Rectal smooth muscle tissue (tissue), 1 donor: ENCODE data around the gene LRRTM4.

ENCODE experiments used
- H3K27ac ChIP-seq: one replicate; pipeline ENCODE4 v1.7.0; 2013; ENCODE audit warnings: low read depth, low read length, inconsistent platforms
- H3K27me3 ChIP-seq: one replicate; pipeline ENCODE4 v1.7.0; 2013; ENCODE audit warnings: low read length; ENCODE audit not compliant: control insufficient read depth, insufficient read depth
- H3K36me3 ChIP-seq: one replicate; pipeline ENCODE4 v1.7.0; 2013; ENCODE audit warnings: low read length; ENCODE audit not compliant: control insufficient read depth, insufficient read depth
- H3K4me1 ChIP-seq: one replicate; pipeline ENCODE4 v1.7.0; 2013; ENCODE audit warnings: low read length; ENCODE audit not compliant: control insufficient read depth, insufficient read depth
- H3K4me3 ChIP-seq: one replicate; pipeline ENCODE4 v1.7.0; 2013; ENCODE audit warnings: low read length
- H3K9ac ChIP-seq: one replicate; pipeline ENCODE4 v1.7.0; 2013; ENCODE audit warnings: low read length

Gene LRRTM4

GRCh38 chr2:77458216-77458615 lies 64.0 kb downstream of the LRRTM4 start:
- H3K27ac ChIP-seq: no peak overlapping the region
- no peaks in the 10 kb centered on the region for H3K36me3 ChIP-seq
- H3K4me1 ChIP-seq: no peaks in the 10 kb centered on the region
- no peak overlapping the region for H3K4me3 ChIP-seq
- no peak overlapping the region for H3K9ac ChIP-seq
- H3K27me3 ChIP-seq: no peaks in the 10 kb centered on the region

GRCh38 chr2:77457665-77458064 lies 64.5 kb downstream of the LRRTM4 start:
- no peak overlapping the region for H3K9ac ChIP-seq
- H3K27me3 ChIP-seq: no peaks in the 10 kb centered on the region
- H3K27ac ChIP-seq: no peak overlapping the region
- no peaks in the 10 kb centered on the region for H3K4me1 ChIP-seq
- no peaks in the 10 kb centered on the region for H3K36me3 ChIP-seq
- no peak overlapping the region for H3K4me3 ChIP-seq

DNA sequence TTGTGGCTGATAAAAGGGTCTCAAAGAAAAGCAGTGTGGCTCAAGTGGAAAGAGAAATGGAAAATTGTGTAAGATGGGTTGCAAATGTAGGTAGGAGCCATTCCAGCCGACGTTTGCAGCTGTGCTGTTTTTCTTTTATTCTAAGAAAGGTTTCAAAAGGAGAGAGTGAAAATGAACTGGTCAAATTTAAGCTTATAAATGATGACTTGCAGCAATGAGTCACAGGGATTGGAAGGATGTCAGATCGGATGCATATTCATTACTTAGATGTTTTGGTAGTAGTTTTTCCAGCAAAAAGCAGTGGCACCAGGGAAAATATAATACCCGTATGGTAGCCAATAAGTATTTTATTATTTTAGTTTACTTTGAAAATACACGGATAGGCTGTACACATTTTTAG lies 79.1 kb downstream of the LRRTM4 start:
- Histone ChIP-seq H3K9ac (no peak overlapping the region), H3K4me1 (no peaks in the 10 kb centered on the region), H3K27ac (no peak overlapping the region), H3K4me3 (no peak overlapping the region), H3K27me3 (no peaks in the 10 kb centered on the region), H3K36me3 (no peaks in the 10 kb centered on the region)

DNA sequence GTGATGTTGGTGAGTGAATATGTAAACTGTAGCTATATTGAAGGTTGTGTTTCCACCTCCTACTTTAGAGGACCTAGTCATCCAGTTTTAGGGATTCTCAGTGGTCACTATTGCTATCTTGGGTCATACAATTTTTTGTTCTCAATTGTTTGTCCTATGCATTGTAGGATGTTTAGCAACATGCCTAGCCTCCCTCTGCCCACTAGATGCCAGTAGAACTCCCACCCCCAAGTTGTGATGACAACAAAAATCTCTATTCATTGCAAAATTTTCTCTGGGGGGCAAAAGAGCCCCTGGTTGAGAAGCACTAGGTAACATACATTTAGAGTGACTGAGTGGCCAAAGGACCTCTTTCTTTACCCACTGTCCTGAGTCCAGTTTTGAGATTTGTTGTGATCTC lies 87.3 kb downstream of the LRRTM4 start:
- no peak overlapping the region for H3K4me3 ChIP-seq
- H3K9ac ChIP-seq: no peak overlapping the region
- H3K27me3 ChIP-seq: no peaks in the 10 kb centered on the region
- no peak overlapping the region for H3K27ac ChIP-seq
- no peaks in the 10 kb centered on the region for H3K4me1 ChIP-seq
- no peaks in the 10 kb centered on the region for H3K36me3 ChIP-seq

DNA sequence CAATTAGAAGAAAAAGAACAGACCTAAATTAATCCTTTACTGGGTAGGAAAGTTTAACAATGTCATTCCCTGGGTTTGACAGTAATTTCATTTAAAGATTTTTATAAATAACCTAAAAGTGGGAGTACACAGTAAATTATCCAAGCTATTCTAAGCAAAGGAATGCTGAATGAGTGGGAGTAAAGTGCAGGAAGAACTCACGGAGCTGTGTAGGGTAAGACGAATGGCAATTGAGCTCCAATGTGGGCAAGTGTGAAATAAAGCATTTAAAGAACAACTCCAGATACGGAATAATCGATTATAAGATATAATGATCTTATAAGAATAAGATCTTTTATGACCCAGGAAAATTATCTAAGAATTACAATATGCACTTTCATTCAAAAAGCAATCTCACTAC lies 93.2 kb downstream of the LRRTM4 start:
- Histone ChIP-seq H3K9ac (no peak overlapping the region), H3K27ac (no peak overlapping the region), H3K4me3 (no peak overlapping the region), H3K27me3 (no peaks in the 10 kb centered on the region), H3K36me3 (no peaks in the 10 kb centered on the region), H3K4me1 (no peaks in the 10 kb centered on the region)

- Histone ChIP-seq H3K27ac (no peak overlapping the region), H3K4me1 (no peaks in the 10 kb centered on the region), H3K27me3 (no peaks in the 10 kb centered on the region), H3K9ac (no peak overlapping the region), H3K36me3 (no peaks in the 10 kb centered on the region), H3K4me3 (no peak overlapping the region)
Observed at GRCh38 chr2:77421971-77422370, 100.2 kb downstream of the LRRTM4 start.

DNA sequence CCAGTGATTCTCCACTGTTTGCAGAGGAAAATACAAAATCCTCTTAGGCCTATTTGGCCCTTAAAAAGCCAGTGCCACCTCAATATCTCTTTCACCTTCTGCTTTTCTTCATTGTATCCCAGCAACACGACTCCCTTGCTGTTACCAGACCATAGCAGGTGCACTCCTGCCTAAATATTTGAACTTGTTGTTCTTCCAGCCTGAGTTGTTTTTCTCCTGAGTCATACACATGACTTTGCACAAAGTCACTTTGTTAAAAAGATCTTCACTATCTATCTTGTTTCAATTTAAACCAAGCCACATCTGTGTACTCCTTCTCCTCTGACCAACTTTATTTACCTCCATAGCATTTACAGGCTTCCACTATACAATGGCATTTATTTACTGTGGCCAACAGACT lies 103.6 kb downstream of the LRRTM4 start:
- Histone ChIP-seq H3K4me3 (no peak overlapping the region), H3K4me1 (no peaks in the 10 kb centered on the region), H3K27ac (no peak overlapping the region), H3K9ac (no peak overlapping the region), H3K36me3 (no peaks in the 10 kb centered on the region), H3K27me3 (no peaks in the 10 kb centered on the region)

DNA sequence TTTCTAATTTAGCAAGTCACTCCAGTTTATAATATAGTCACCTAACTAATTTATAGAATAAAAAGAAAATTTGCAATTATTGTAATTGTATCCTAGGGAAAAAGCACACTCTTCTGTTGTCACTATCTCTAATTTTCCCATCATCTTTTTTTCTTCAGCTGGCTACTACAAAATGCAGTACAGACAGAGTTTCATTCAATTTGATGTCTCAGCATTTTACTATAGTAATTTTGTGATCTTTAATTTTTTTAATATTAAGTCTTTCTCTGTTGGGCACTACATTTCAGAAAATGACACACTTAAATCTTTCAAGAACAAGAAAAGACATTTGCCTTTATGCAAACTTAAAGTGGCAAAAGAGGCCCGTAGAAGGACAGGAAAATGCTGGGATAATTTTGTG lies 118.0 kb downstream of the LRRTM4 start:
- no peaks in the 10 kb centered on the region for H3K4me1 ChIP-seq
- no peaks in the 10 kb centered on the region for H3K36me3 ChIP-seq
- H3K9ac ChIP-seq: no peak overlapping the region
- no peak overlapping the region for H3K4me3 ChIP-seq
- H3K27ac ChIP-seq: no peak overlapping the region
- H3K27me3 ChIP-seq: no peaks in the 10 kb centered on the region

GRCh38 chr2:77398970-77399600 lies 123.1 kb downstream of the LRRTM4 start:
- no peak overlapping the region for H3K4me3 ChIP-seq
- no peaks in the 10 kb centered on the region for H3K27me3 ChIP-seq
- H3K4me1 ChIP-seq: no peaks in the 10 kb centered on the region
- no peak overlapping the region for H3K27ac ChIP-seq
- no peaks in the 10 kb centered on the region for H3K36me3 ChIP-seq
- H3K9ac ChIP-seq: no peak overlapping the region

DNA sequence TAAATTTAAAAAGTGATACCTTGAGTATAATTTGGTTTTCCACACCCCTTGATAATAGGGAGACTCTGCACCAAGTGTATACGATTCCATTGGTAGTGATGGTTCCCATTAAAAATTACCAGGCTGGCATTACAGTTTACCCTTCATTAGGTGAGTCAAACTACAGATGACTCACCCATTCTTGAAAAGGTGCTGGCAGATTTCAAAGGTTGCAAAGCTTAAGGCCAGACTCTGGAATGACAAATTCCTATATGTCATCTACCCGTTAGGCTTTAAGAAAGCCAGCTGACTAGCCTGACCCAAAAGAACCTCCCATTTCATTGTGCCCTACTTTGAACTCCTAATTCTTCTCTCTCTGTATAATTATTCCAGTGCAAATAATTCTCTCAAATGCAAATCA lies 124.4 kb downstream of the LRRTM4 start:
- Histone ChIP-seq H3K9ac (no peak overlapping the region), H3K4me3 (no peak overlapping the region), H3K4me1 (no peaks in the 10 kb centered on the region), H3K27ac (no peak overlapping the region), H3K36me3 (no peaks in the 10 kb centered on the region), H3K27me3 (no peaks in the 10 kb centered on the region)

DNA sequence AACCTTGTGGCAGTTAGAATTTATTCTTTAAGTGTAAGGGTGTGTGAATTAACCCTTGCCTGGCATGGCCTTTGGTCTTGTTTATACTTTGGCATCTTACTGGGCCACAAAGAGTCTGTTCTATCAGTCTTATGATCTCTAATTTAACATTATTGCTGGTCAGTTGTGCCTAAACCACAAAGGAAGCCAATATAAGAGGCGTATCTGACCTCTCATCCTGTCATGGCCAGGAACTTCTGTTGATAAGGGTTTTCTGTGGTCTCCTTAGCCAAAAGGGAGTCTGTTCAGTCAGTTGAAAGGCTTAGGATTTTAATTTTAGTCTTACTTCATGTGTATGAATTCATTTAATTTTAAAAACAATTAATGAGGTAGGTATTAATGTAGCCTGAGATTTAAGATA lies 127.2 kb downstream of the LRRTM4 start:
- no peaks in the 10 kb centered on the region for H3K27me3 ChIP-seq
- H3K4me1 ChIP-seq: no peaks in the 10 kb centered on the region
- no peak overlapping the region for H3K4me3 ChIP-seq
- H3K9ac ChIP-seq: no peak overlapping the region
- H3K36me3 ChIP-seq: no peaks in the 10 kb centered on the region
- no peak overlapping the region for H3K27ac ChIP-seq

DNA sequence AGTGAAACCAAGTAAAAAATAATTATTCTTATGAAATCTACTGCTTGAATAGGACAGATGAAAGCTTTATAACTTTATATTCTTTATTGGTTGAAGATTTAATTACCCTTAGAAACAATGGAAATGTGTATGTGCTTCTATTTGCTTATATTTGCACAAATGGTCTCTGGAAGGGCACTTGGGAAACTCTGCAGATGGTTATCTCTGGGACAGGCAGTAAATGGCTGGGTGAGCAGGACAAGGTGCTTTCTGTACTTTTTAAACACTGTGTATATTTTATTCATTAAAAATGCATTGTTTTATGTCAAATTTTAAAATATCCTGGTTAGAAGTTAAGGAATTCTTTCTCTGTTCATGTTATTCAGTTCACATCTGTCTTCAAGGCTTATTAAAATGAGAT lies 131.1 kb downstream of the LRRTM4 start:
- Histone ChIP-seq H3K4me1 (no peaks in the 10 kb centered on the region), H3K27ac (no peak overlapping the region), H3K9ac (no peak overlapping the region), H3K4me3 (no peak overlapping the region), H3K27me3 (no peaks in the 10 kb centered on the region), H3K36me3 (no peaks in the 10 kb centered on the region)

- no peaks in the 10 kb centered on the region for H3K4me1 ChIP-seq
- no peak overlapping the region for H3K9ac ChIP-seq
- no peak overlapping the region for H3K27ac ChIP-seq
- no peak overlapping the region for H3K4me3 ChIP-seq
- H3K27me3 ChIP-seq: no peaks in the 10 kb centered on the region
- H3K36me3 ChIP-seq: no peaks in the 10 kb centered on the region
Observed at GRCh38 chr2:77387324-77387723, 134.9 kb downstream of the LRRTM4 start.
